Epithelial cell of proximal tubule (primary cell): ENCODE measurements around the gene GPR17. TPM values are rescaled to one million over a fixed set of nuclear protein-coding genes. Genes with fewer than 3 reads are reported as not detected.

Experiments used
- DNase-seq: peaks from one replicate; pipeline ENCODE4 v3.0.0-alpha.2; 2011; ENCODE audit warnings: low read depth
- H3K4me3 ChIP-seq: 2 replicates; pipeline ENCODE4 v1.5.1; 2011; ENCODE audit warnings: low read depth, mild to moderate bottlenecking, low read length
- total RNA-seq: library from RNA; depleted of rRNA; stranded (reverse); fragments of >200 nt; gene quantifications from 2 replicates; pipeline ENCODE4 v1.2.3, GENCODE V29; 2015
- TF ChIP-seq, protein P1 (sequence below): conservative IDR thresholded peaks from 2 replicates; pipeline ENCODE4 v1.5.1; 2012; ENCODE audit warnings: low read depth, mild to moderate bottlenecking, low read length

GPR17 gene
- total RNA-seq, 1 donor from 2014 or later: not detected

DNA sequence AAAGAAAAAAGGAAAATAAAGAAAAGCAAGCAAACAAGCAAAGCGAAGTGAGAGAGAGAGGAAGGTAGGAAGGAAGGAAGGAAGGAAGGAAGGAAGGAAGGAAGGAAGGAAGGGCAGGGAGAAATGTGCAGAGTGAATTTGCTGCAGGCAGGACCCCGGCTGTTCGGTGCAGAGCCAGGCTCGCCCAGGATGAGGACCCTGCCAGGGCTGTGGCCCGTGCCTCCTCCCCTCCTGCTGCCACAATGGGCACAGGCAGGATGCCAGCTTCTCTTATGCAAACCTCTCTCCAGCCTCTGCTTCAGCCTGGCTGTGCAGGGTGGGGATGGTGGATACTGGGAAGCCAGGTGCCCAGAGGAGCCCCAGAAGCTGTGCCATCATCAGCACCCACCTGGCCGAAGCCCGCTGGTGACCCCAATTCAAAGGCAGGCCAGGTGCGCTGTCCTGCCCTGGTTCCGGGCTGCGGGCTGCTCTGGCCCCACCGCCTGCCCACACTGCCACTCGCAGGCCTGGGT lies 3.2 kb downstream of the GPR17 start:
- no peak overlapping the region for H3K4me3 ChIP-seq
- no peak for DNase-seq
- TF ChIP-seq, protein P1, sequence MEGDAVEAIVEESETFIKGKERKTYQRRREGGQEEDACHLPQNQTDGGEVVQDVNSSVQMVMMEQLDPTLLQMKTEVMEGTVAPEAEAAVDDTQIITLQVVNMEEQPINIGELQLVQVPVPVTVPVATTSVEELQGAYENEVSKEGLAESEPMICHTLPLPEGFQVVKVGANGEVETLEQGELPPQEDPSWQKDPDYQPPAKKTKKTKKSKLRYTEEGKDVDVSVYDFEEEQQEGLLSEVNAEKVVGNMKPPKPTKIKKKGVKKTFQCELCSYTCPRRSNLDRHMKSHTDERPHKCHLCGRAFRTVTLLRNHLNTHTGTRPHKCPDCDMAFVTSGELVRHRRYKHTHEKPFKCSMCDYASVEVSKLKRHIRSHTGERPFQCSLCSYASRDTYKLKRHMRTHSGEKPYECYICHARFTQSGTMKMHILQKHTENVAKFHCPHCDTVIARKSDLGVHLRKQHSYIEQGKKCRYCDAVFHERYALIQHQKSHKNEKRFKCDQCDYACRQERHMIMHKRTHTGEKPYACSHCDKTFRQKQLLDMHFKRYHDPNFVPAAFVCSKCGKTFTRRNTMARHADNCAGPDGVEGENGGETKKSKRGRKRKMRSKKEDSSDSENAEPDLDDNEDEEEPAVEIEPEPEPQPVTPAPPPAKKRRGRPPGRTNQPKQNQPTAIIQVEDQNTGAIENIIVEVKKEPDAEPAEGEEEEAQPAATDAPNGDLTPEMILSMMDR: no peak

GRCh38 chr2:127649684-127650040 lies 3.7 kb downstream of the GPR17 start:
- TF ChIP-seq, protein P1: peak; percentile 89
- peak; percentile 6 for DNase-seq
- no peak overlapping the region for H3K4me3 ChIP-seq

DNA sequence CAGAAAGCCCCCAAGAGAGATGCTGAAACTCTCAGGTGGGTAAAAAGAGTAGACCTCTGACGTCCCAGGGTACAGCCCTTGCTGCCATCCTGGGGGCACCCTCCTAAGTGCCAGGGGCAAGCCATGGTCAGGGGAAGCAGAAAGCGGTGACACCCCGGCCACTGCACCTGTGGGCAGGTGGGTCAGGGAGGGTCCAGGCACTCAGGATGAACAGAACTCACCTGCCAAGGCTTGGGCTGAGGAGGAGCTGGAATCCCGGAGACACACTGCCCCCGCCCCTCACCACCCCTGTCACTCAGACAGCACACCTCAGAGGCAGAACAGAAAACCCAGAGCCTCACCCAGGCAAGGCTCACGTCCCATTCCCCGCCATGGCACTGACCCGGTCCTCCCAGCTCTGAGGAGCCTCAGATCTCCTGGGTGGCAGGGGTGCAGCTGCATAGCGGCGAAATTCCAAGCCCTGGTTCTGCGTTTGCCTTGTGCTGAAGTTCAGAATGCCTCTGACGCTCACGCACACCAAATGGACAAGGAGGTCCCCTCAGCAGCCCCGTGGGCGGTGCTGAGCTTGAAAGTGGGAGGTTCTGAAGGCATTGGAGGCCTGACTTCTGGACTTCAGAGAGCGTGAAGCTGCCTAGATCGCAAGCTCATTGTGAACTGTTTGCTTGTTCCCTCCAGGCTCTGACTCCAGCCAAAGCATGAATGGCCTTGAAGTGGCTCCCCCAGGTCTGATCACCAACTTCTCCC lies 4.3 kb downstream of the GPR17 start:
- DNase-seq: no peak
- no peak overlapping the region for H3K4me3 ChIP-seq
- TF ChIP-seq, protein P1: no peak

- TF ChIP-seq, protein P1: no peak
- no peak overlapping the region for H3K4me3 ChIP-seq
- DNase-seq: no peak
Observed at GRCh38 chr2:127650785-127651380, 4.9 kb downstream of the GPR17 start.

DNA sequence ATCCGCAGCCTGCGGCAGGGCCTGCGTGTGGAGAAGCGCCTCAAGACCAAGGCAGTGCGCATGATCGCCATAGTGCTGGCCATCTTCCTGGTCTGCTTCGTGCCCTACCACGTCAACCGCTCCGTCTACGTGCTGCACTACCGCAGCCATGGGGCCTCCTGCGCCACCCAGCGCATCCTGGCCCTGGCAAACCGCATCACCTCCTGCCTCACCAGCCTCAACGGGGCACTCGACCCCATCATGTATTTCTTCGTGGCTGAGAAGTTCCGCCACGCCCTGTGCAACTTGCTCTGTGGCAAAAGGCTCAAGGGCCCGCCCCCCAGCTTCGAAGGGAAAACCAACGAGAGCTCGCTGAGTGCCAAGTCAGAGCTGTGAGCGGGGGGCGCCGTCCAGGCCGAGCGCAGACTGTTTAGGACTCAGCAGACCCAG lies 5.4 kb downstream of the GPR17 start:
- TF ChIP-seq, protein P1: no peak
- H3K4me3 ChIP-seq: no peak overlapping the region
- no peak for DNase-seq

GRCh38 chr2:127651971-127652550 lies 6.1 kb downstream of the GPR17 start:
- H3K4me3 ChIP-seq: no peak overlapping the region
- TF ChIP-seq, protein P1: no peak
- no peak for DNase-seq
